ENCODE results near the gene GOLM1. TPM values are rescaled to one million over a fixed set of nuclear protein-coding genes. Genes with fewer than 3 reads are reported as not detected.
A peak's percentile ranks its signal among the peaks of the same experiment; 100 is the strongest.

Gene GOLM1
- total RNA-seq, 2 experiments from 2014 or later, result 5.3 to 6.4 TPM

GRCh38 chr9:86102626-86103025 is 3.3 kb upstream of the GOLM1 start:
- no peak overlapping the region for H3K27ac Mint-ChIP-seq
- H3K4me1 Mint-ChIP-seq, result peaks cover 19% of the 10 kb centered on the region
- H3K36me3 Mint-ChIP-seq, result no peaks in the 10 kb centered on the region
- no peak for DNase-seq
- H3K4me3 Mint-ChIP-seq, result no peak overlapping the region
- peaks cover 54% of the 10 kb centered on the region for H3K27me3 Mint-ChIP-seq
- H3K9me3 Mint-ChIP-seq, result no peaks in the 10 kb centered on the region

GRCh38 chr9:86099701-86100364 is 475 bp upstream of the GOLM1 start:
- H3K27ac Mint-ChIP-seq, result peak overlapping the region; percentile 63
- peak; percentile 26 for DNase-seq
- peak overlapping the region; percentile 83 for H3K4me3 Mint-ChIP-seq
- no peaks in the 10 kb centered on the region for H3K9me3 Mint-ChIP-seq
- no peaks in the 10 kb centered on the region for H3K36me3 Mint-ChIP-seq
- peaks cover 62% of the 10 kb centered on the region for H3K27me3 Mint-ChIP-seq
- H3K4me1 Mint-ChIP-seq, result peaks cover 13% of the 10 kb centered on the region

- Mint-ChIP-seq H3K9me3 (no peaks in the 10 kb centered on the region), H3K36me3 (no peaks in the 10 kb centered on the region), H3K27ac (no peak overlapping the region), H3K4me1 (peaks cover 13% of the 10 kb centered on the region), H3K4me3 (peak overlapping the region; percentile 29), H3K27me3 (peaks cover 47% of the 10 kb centered on the region)
- DNase-seq, result no peak
These were observed 1.7 kb downstream of the GOLM1 start for GRCh38 chr9:86097510-86098224.

- no peak overlapping the region for H3K4me3 Mint-ChIP-seq
- H3K27me3 Mint-ChIP-seq, result peaks cover 38% of the 10 kb centered on the region
- no peak overlapping the region for H3K27ac Mint-ChIP-seq
- DNase-seq, result no peak
- H3K4me1 Mint-ChIP-seq, result peaks cover 13% of the 10 kb centered on the region
- no peaks in the 10 kb centered on the region for H3K36me3 Mint-ChIP-seq
- no peaks in the 10 kb centered on the region for H3K9me3 Mint-ChIP-seq
These were observed 3.0 kb downstream of the GOLM1 start for GRCh38 chr9:86096386-86096785.

- DNase-seq, result no peak
- no peak overlapping the region for H3K4me3 Mint-ChIP-seq
- peaks cover 6% of the 10 kb centered on the region for H3K4me1 Mint-ChIP-seq
- peaks cover 38% of the 10 kb centered on the region for H3K27me3 Mint-ChIP-seq
- H3K36me3 Mint-ChIP-seq, result peaks cover 3% of the 10 kb centered on the region
- no peak overlapping the region for H3K27ac Mint-ChIP-seq
- H3K9me3 Mint-ChIP-seq, result no peaks in the 10 kb centered on the region
These were observed 5.4 kb downstream of the GOLM1 start for GRCh38 chr9:86093788-86094555.

- no peak for DNase-seq
- peaks cover 3% of the 10 kb centered on the region for H3K36me3 Mint-ChIP-seq
- H3K9me3 Mint-ChIP-seq, result no peaks in the 10 kb centered on the region
- H3K27me3 Mint-ChIP-seq, result peaks cover 22% of the 10 kb centered on the region
- no peak overlapping the region for H3K4me3 Mint-ChIP-seq
- no peak overlapping the region for H3K27ac Mint-ChIP-seq
- no peaks in the 10 kb centered on the region for H3K4me1 Mint-ChIP-seq
These were observed 7.9 kb downstream of the GOLM1 start for GRCh38 chr9:86091477-86091876.

GRCh38 chr9:86082870-86083269 is 16.5 kb downstream of the GOLM1 start:
- no peaks in the 10 kb centered on the region for H3K27me3 Mint-ChIP-seq
- no peak for DNase-seq
- H3K36me3 Mint-ChIP-seq, result no peaks in the 10 kb centered on the region
- H3K9me3 Mint-ChIP-seq, result no peaks in the 10 kb centered on the region
- H3K4me1 Mint-ChIP-seq, result no peaks in the 10 kb centered on the region
- H3K27ac Mint-ChIP-seq, result no peak overlapping the region
- no peak overlapping the region for H3K4me3 Mint-ChIP-seq

GRCh38 chr9:86079865-86080469 is 19.4 kb downstream of the GOLM1 start:
- Mint-ChIP-seq H3K36me3 (no peaks in the 10 kb centered on the region), H3K9me3 (no peaks in the 10 kb centered on the region), H3K27ac (no peak overlapping the region), H3K4me3 (no peak overlapping the region), H3K4me1 (peaks cover 10% of the 10 kb centered on the region), H3K27me3 (no peaks in the 10 kb centered on the region)
- DNase-seq, result no peak

GRCh38 chr9:86079421-86079831 is 19.9 kb downstream of the GOLM1 start:
- Mint-ChIP-seq H3K4me3 (no peak overlapping the region), H3K27me3 (no peaks in the 10 kb centered on the region), H3K27ac (no peak overlapping the region), H3K36me3 (no peaks in the 10 kb centered on the region), H3K9me3 (no peaks in the 10 kb centered on the region), H3K4me1 (peaks cover 15% of the 10 kb centered on the region)
- no peak for DNase-seq

- H3K27ac Mint-ChIP-seq, result no peak overlapping the region
- no peak overlapping the region for H3K4me3 Mint-ChIP-seq
- H3K36me3 Mint-ChIP-seq, result no peaks in the 10 kb centered on the region
- no peaks in the 10 kb centered on the region for H3K27me3 Mint-ChIP-seq
- peaks cover 18% of the 10 kb centered on the region for H3K4me1 Mint-ChIP-seq
- no peak for DNase-seq
- no peaks in the 10 kb centered on the region for H3K9me3 Mint-ChIP-seq
These were observed 20.6 kb downstream of the GOLM1 start for GRCh38 chr9:86078731-86079130.

- no peaks in the 10 kb centered on the region for H3K36me3 Mint-ChIP-seq
- H3K27ac Mint-ChIP-seq, result no peak overlapping the region
- no peak for DNase-seq
- H3K4me1 Mint-ChIP-seq, result peaks cover 21% of the 10 kb centered on the region
- H3K9me3 Mint-ChIP-seq, result no peaks in the 10 kb centered on the region
- no peaks in the 10 kb centered on the region for H3K27me3 Mint-ChIP-seq
- no peak overlapping the region for H3K4me3 Mint-ChIP-seq
These were observed 22.1 kb downstream of the GOLM1 start for GRCh38 chr9:86077276-86077675.

- Mint-ChIP-seq H3K27ac (peak overlapping the region; percentile 18), H3K27me3 (no peaks in the 10 kb centered on the region), H3K9me3 (no peaks in the 10 kb centered on the region), H3K36me3 (no peaks in the 10 kb centered on the region), H3K4me3 (no peak overlapping the region), H3K4me1 (peaks cover 21% of the 10 kb centered on the region)
- DNase-seq, result peak; percentile 49
These were observed 23.9 kb downstream of the GOLM1 start for GRCh38 chr9:86075132-86076109.

GRCh38 chr9:86073839-86074238 is 25.5 kb downstream of the GOLM1 start:
- peak; percentile 19 for DNase-seq
- no peaks in the 10 kb centered on the region for H3K27me3 Mint-ChIP-seq
- no peaks in the 10 kb centered on the region for H3K9me3 Mint-ChIP-seq
- H3K4me3 Mint-ChIP-seq, result no peak overlapping the region
- no peaks in the 10 kb centered on the region for H3K36me3 Mint-ChIP-seq
- H3K4me1 Mint-ChIP-seq, result peaks cover 21% of the 10 kb centered on the region
- no peak overlapping the region for H3K27ac Mint-ChIP-seq

- Mint-ChIP-seq H3K27me3 (no peaks in the 10 kb centered on the region), H3K27ac (no peak overlapping the region), H3K9me3 (no peaks in the 10 kb centered on the region), H3K4me1 (peaks cover 21% of the 10 kb centered on the region), H3K4me3 (no peak overlapping the region), H3K36me3 (no peaks in the 10 kb centered on the region)
- no peak for DNase-seq
These were observed 26.9 kb downstream of the GOLM1 start for GRCh38 chr9:86072394-86072877.

Measured in activated naive CD8-positive, alpha-beta T cell treated with anti-CD3 and anti-CD28 coated beads for 36 hours (primary cell).